Stomach (tissue), 9 donors: ENCODE results near the gene OR10P1. TPM values are rescaled to one million over a fixed set of nuclear protein-coding genes. Genes with fewer than 3 reads are reported as not detected.

ENCODE experiments used
- DNase-seq, 2 donors: peaks; one replicate each; pipeline versions ENCODE4 v3.0.0 to v3.0.0-alpha.2; 2013 to 2019
- H3K27ac ChIP-seq, 5 donors: fragments of 200-600 bp in 4 of 5; sonication (generic) in 4 of 5; one replicate each; pipeline ENCODE4 v1.5.1; 2013 to 2019; ENCODE audit warnings: mild to moderate bottlenecking in 1 of 5, moderate library complexity in 1 of 5
- H3K27me3 ChIP-seq, 3 donors: fragments of 200-600 bp; sonication (generic); one replicate each; pipeline ENCODE4 v1.5.1; 2017 to 2019; ENCODE audit warnings: mixed run types in 1 of 3
- H3K36me3 ChIP-seq, 4 donors: fragments of 200-600 bp; sonication (generic); 1 replicate in 3 of 4; 2 replicates in 1 of 4; pipeline ENCODE4 v1.5.1; 2016 to 2019
- H3K4me1 ChIP-seq, 4 donors: fragments of 200-600 bp; sonication (generic); one replicate each; pipeline ENCODE4 v1.5.1; 2016 to 2019
- H3K4me3 ChIP-seq, 4 donors: fragments of 200-600 bp; sonication (generic) in 3 of 4; one replicate each; pipeline ENCODE4 v1.5.1; 2016 to 2019; ENCODE audit warnings: mild to moderate bottlenecking in 1 of 4
- H3K9me3 ChIP-seq, 4 donors: fragments of 200-600 bp; sonication (generic); one replicate each; pipeline ENCODE4 v1.5.1; 2016 to 2019
- CTCF ChIP-seq, 7 experiments: fragments of 450-650 bp in 4 of 7; fragments of 200-600 bp in 3 of 7; sonication (generic) in 3 of 7; IDR thresholded peaks; one replicate each; pipeline ENCODE4 v1.5.1; 2016 to 2019; ENCODE audit warnings: antibody characterized with exemption in 7 of 7, control low read depth in 2 of 7, mild to moderate bottlenecking in 1 of 7
- EP300 ChIP-seq: sonication (generic); formaldehyde crosslinking; IDR thresholded peaks from one replicate; pipeline ENCODE4 v1.6.1; 2017; ENCODE audit warnings: antibody characterized with exemption
- POLR2A ChIP-seq, 4 donors: fragments of 450-650 bp; IDR thresholded peaks; one replicate each; pipeline ENCODE4 v1.6.1; 2016; ENCODE audit warnings: antibody characterized with exemption in 4 of 4, control low read depth in 2 of 4, mild to moderate bottlenecking in 1 of 4, moderate library complexity in 1 of 4
- POLR2AphosphoS5 ChIP-seq, 3 donors: sonication (generic); formaldehyde crosslinking; IDR thresholded peaks; one replicate each; pipeline ENCODE4 v1.6.1; 2016; ENCODE audit warnings: antibody characterized with exemption in 3 of 3
- WGBS, 5 donors: extraction: QIAGEN DNeasy Blood & Tissue Kit in 3 of 5; methylation state at CpG; one replicate each; pipeline versions ENCODE4 v1.1.5 to v1.1.7; 2013 to 2018; 5-methylcytosine and 5-hydroxymethylcytosine counted together
- intact Hi-C: fragments of 100-400 bp; cut with DNase I; formaldehyde crosslinking; loops from one replicate; pipeline ENCODE4 v1.15.1; 2023; ENCODE audit warnings: low total_unique reads
- polyA plus RNA-seq, 3 donors: library from polyadenylated mRNA; stranded (reverse); fragments of 200-250 nt; gene quantifications; one replicate each; pipeline ENCODE4 v1.2.3, GENCODE V29; 2013
- total RNA-seq, 5 donors: library from RNA; depleted of rRNA; stranded (reverse); fragments of >200 nt; gene quantifications; one replicate each; pipeline versions ENCODE4 v1.1.0 to v1.2.3, GENCODE V29; 2014 to 2016
- donor health status: healthy with polysubstance abuse.
- donor health status: Bipolar disorder and iron deficiency.
- donor health status: healthy.

OR10P1 gene
- total and polyA plus RNA-seq, 8 donors, result not detected

DNA sequence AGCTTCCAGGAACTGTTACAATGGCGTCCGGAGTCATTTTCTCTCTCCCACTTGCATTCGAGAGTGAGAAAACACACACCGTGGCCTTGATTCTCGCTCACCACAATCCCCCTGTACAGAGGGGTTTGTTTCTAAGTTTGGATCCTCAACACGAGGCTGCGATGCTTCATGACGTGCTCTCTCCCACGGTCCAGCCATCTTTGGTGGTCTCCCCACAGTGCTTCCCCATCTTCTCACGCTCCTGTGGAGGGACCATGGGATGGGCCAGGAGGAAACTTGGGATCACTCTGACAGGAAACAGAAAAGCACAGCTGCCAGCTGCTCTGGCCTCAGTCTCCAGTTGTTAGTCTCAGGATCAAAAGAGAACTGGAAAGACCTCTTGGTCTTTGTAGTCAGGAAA, 28.1 kb downstream of the OR10P1 start:
- Histone ChIP-seq H3K9me3 (no peaks in the 10 kb centered on the region), H3K4me1 (no peaks in the 10 kb centered on the region), H3K27me3 (no peaks in the 10 kb centered on the region), H3K36me3 (no peaks in the 10 kb centered on the region), H3K4me3 (no peak overlapping the region), H3K27ac (no peak overlapping the region)
- TF ChIP-seq POLR2AphosphoS5 (IDR thresholded peaks at IDR 0.05), result no peak
- TF ChIP-seq EP300, result no peak
- WGBS, 5 donors, result 87 to 88% (median 87%) methylated on average over 10 of the region's 10 CpGs
- intact Hi-C loops, result no loop called here
- no peak for DNase-seq

- no peaks in the 10 kb centered on the region for H3K36me3 ChIP-seq
- intact Hi-C loops, result no loop called here
- no peak overlapping the region for H3K27ac ChIP-seq
- DNase-seq, result no peak
- H3K9me3 ChIP-seq, result no peaks in the 10 kb centered on the region
- no peaks in the 10 kb centered on the region for H3K27me3 ChIP-seq
- H3K4me3 ChIP-seq, result no peak overlapping the region
- H3K4me1 ChIP-seq, result no peaks in the 10 kb centered on the region
- no peak for TF ChIP-seq POLR2A (IDR thresholded peaks at IDR 0.05)
- no peak for TF ChIP-seq POLR2AphosphoS5 (IDR thresholded peaks at IDR 0.05)
- no peak for TF ChIP-seq EP300
- no peak for TF ChIP-seq CTCF (IDR thresholded peaks at IDR 0.05)
- WGBS, 5 donors, result 72 to 86% (median 80%) methylated on average over 7 of the region's 7 CpGs
Measured at GRCh38 chr12:55666508-55666907, 29.8 kb downstream of the OR10P1 start.

- Histone ChIP-seq H3K36me3 (no peaks in the 10 kb centered on the region), H3K9me3 (no peaks in the 10 kb centered on the region), H3K27me3 (no peaks in the 10 kb centered on the region), H3K4me3 (no peak overlapping the region), H3K27ac (no peak overlapping the region), H3K4me1 (no peaks in the 10 kb centered on the region)
- intact Hi-C loops, result no loop called here
- TF ChIP-seq EP300 (no peak), POLR2AphosphoS5 (IDR thresholded peaks at IDR 0.05) (no peak), CTCF (IDR thresholded peaks at IDR 0.05) (no peak), POLR2A (IDR thresholded peaks at IDR 0.05) (no peak)
- DNase-seq, result no peak
Measured at GRCh38 chr12:55670276-55670675, 33.6 kb downstream of the OR10P1 start.

GRCh38 chr12:55671746-55672145, 35.1 kb downstream of the OR10P1 start:
- no peaks in the 10 kb centered on the region for H3K4me1 ChIP-seq
- no peak overlapping the region for H3K4me3 ChIP-seq
- 37 to 54% (median 44%) methylated on average over 4 of the region's 4 CpGs for WGBS, 5 donors
- H3K9me3 ChIP-seq, result no peaks in the 10 kb centered on the region
- DNase-seq, result no peak
- H3K36me3 ChIP-seq, result no peaks in the 10 kb centered on the region
- H3K27me3 ChIP-seq, result no peaks in the 10 kb centered on the region
- TF ChIP-seq EP300, result no peak
- TF ChIP-seq CTCF (IDR thresholded peaks at IDR 0.05), result no peak
- TF ChIP-seq POLR2AphosphoS5 (IDR thresholded peaks at IDR 0.05), result no peak
- no peak for TF ChIP-seq POLR2A (IDR thresholded peaks at IDR 0.05)
- no peak overlapping the region for H3K27ac ChIP-seq
- intact Hi-C loops, result no loop called here

- no peaks in the 10 kb centered on the region for H3K27me3 ChIP-seq
- intact Hi-C loops, result no loop called here
- H3K4me1 ChIP-seq, result no peaks in the 10 kb centered on the region
- DNase-seq, result no peak
- no peak for TF ChIP-seq CTCF (IDR thresholded peaks at IDR 0.05)
- no peak for TF ChIP-seq POLR2A (IDR thresholded peaks at IDR 0.05)
- TF ChIP-seq POLR2AphosphoS5 (IDR thresholded peaks at IDR 0.05), result no peak
- no peak for TF ChIP-seq EP300
- H3K27ac ChIP-seq, result no peak overlapping the region
- H3K36me3 ChIP-seq, result no peaks in the 10 kb centered on the region
- H3K4me3 ChIP-seq, result no peak overlapping the region
- no peaks in the 10 kb centered on the region for H3K9me3 ChIP-seq
Measured at GRCh38 chr12:55673638-55674037, 36.9 kb downstream of the OR10P1 start.
